NCI-H1105 (cell line): ENCODE data around the gene LRBA.
"Not testable (repeated sequence)": the region's sequence is repeated elsewhere in the genome, so short reads cannot be mapped to it uniquely, and the experiment has no call there.

Experiments used
- DNase-seq: peaks from one replicate; lab custom pipeline; 2025; lab: John Stamatoyannopoulos, UW

The LRBA gene

GRCh38 chr4:150402871-150403272, 612.2 kb downstream of the LRBA start:
- peak; percentile 61 for DNase-seq

GRCh38 chr4:150401083-150401687, 613.9 kb downstream of the LRBA start:
- DNase-seq: no peak

- DNase-seq: no peak
These were observed 619.2 kb downstream of the LRBA start for GRCh38 chr4:150395872-150396271.

- no peak for DNase-seq
These were observed 621.0 kb downstream of the LRBA start for GRCh38 chr4:150394046-150394445.

GRCh38 chr4:150391052-150391451, 624.0 kb downstream of the LRBA start:
- no peak for DNase-seq

GRCh38 chr4:150390531-150390910, 624.6 kb downstream of the LRBA start:
- DNase-seq: no peak

GRCh38 chr4:150389896-150390530, 625.1 kb downstream of the LRBA start:
- DNase-seq: no peak

GRCh38 chr4:150387981-150388380, 627.1 kb downstream of the LRBA start:
- no peak for DNase-seq

- DNase-seq: not testable (repeated sequence)
These were observed 628.7 kb downstream of the LRBA start for GRCh38 chr4:150386415-150386814.

GRCh38 chr4:150385606-150386005, 629.5 kb downstream of the LRBA start:
- DNase-seq: peak; percentile 0

GRCh38 chr4:150384249-150384648, 630.8 kb downstream of the LRBA start:
- no peak for DNase-seq

GRCh38 chr4:150382028-150382427, 633.1 kb downstream of the LRBA start:
- DNase-seq: no peak

- DNase-seq: no peak
These were observed 633.5 kb downstream of the LRBA start for GRCh38 chr4:150381609-150382008.

GRCh38 chr4:150381036-150381435, 634.0 kb downstream of the LRBA start:
- no peak for DNase-seq

GRCh38 chr4:150379454-150379853, 635.6 kb downstream of the LRBA start:
- no peak for DNase-seq

- DNase-seq: no peak
These were observed 640.1 kb downstream of the LRBA start for GRCh38 chr4:150375025-150375424.

- DNase-seq: no peak
These were observed 643.2 kb downstream of the LRBA start for GRCh38 chr4:150371869-150372268.

GRCh38 chr4:150369434-150370380, 645.4 kb downstream of the LRBA start:
- no peak for DNase-seq

GRCh38 chr4:150368667-150369066, 646.4 kb downstream of the LRBA start:
- DNase-seq: peak; percentile 29

GRCh38 chr4:150367326-150367725, 647.8 kb downstream of the LRBA start:
- no peak for DNase-seq

GRCh38 chr4:150366487-150366999, 648.5 kb downstream of the LRBA start:
- DNase-seq: peak; percentile 87
